NB4 (cell line): ENCODE data around the gene KCNJ12.
"Not testable (repeated sequence)": the region's sequence is repeated elsewhere in the genome, so short reads cannot be mapped to it uniquely, and the experiment has no call there.

ENCODE experiments used
- POLR2A ChIP-seq: IDR thresholded peaks from 2 replicates; pipeline ENCODE4 v1.6.1; 2011; ENCODE audit warnings: mild to moderate bottlenecking; ENCODE audit not compliant: insufficient read length; ENCODE audit errors: extremely low read depth
- TF ChIP-seq, protein P1 (sequence below): IDR thresholded peaks from one replicate; pipeline ENCODE4 v1.5.1; 2012; ENCODE audit warnings: low read depth, low read length
- TF ChIP-seq, protein P2 (sequence below): IDR thresholded peaks from 2 replicates; pipeline ENCODE4 v1.6.1; 2011; ENCODE audit warnings: low read depth, low read length

DNA sequence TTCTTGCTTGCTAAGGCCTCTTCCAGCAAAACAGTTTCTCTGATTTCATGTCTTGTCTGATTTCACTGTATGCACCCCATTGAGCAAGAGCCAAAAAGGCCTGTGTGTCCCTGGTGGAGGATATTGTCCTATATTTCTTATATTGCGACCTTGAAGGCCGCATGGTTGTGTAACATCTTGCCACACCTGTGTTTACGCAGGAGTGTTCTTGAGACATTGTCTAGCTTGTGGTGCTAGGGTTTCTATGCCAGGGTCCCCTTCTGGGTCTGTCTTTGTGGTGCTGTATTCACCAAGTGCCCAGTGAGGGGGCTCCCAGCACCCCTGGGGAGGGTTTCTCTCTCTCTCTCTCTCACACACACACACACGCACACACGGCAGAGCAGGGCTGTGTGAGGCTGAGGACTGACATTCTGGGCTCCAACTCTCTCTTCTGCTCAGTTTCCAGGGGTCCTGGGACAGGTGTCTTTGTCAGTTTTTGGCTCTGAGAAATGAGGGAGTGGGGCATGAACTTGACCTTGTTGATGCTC lies 35.6 kb downstream of the KCNJ12 start:
- not testable (repeated sequence) for TF ChIP-seq POLR2A
- TF ChIP-seq, protein P1, sequence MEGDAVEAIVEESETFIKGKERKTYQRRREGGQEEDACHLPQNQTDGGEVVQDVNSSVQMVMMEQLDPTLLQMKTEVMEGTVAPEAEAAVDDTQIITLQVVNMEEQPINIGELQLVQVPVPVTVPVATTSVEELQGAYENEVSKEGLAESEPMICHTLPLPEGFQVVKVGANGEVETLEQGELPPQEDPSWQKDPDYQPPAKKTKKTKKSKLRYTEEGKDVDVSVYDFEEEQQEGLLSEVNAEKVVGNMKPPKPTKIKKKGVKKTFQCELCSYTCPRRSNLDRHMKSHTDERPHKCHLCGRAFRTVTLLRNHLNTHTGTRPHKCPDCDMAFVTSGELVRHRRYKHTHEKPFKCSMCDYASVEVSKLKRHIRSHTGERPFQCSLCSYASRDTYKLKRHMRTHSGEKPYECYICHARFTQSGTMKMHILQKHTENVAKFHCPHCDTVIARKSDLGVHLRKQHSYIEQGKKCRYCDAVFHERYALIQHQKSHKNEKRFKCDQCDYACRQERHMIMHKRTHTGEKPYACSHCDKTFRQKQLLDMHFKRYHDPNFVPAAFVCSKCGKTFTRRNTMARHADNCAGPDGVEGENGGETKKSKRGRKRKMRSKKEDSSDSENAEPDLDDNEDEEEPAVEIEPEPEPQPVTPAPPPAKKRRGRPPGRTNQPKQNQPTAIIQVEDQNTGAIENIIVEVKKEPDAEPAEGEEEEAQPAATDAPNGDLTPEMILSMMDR, result not testable (repeated sequence)
- TF ChIP-seq, protein P2, sequence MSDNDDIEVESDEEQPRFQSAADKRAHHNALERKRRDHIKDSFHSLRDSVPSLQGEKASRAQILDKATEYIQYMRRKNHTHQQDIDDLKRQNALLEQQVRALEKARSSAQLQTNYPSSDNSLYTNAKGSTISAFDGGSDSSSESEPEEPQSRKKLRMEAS, result not testable (repeated sequence)
